Psoas muscle (tissue), 8 donors: ENCODE data around the gene SLC39A11. TPM values are rescaled to one million over a fixed set of nuclear protein-coding genes. Genes with fewer than 3 reads are reported as not detected.

Experiments used
- ATAC-seq, 4 donors: fragments of 200-7000 bp; cut with Tn5 transposase; one replicate each; pipeline ENCODE4 v1.9.1; 2020; ENCODE audit warnings: moderate library complexity in 3 of 4, mild to moderate bottlenecking in 2 of 4
- DNase-seq, 2 donors: peaks; one replicate each; pipeline ENCODE4 v3.0.0-alpha.2; 2020
- H3K27ac ChIP-seq: fragments of 200-600 bp; one replicate; pipeline ENCODE4 v1.8.0; 2022
- H3K27me3 ChIP-seq, 3 donors: fragments of 200-600 bp in 1 of 3; one replicate each; pipeline versions ENCODE4 v1.6.1 to v1.8.0; 2013 to 2022; ENCODE audit warnings: low read length in 2 of 3, mild to moderate bottlenecking in 2 of 3, moderate library complexity in 1 of 3; ENCODE audit not compliant: insufficient read depth in 3 of 3
- H3K36me3 ChIP-seq, 2 donors: fragments of 200-600 bp in 1 of 2; one replicate each; pipeline versions ENCODE4 v1.6.1 to v1.8.0; 2013 to 2022; ENCODE audit warnings: low read depth in 1 of 2, mild to moderate bottlenecking in 1 of 2, moderate library complexity in 1 of 2; ENCODE audit not compliant: insufficient read depth in 1 of 2
- H3K4me1 ChIP-seq: fragments of 200-600 bp; one replicate; pipeline ENCODE4 v1.8.0; 2022
- H3K4me3 ChIP-seq: fragments of 200-600 bp; one replicate; pipeline ENCODE4 v1.8.0; 2022; ENCODE audit warnings: mild to moderate bottlenecking
- H3K9me3 ChIP-seq: fragments of 200-600 bp; one replicate; pipeline ENCODE4 v1.8.0; 2022
- WGBS, 3 donors: extraction: QIAGEN DNeasy Blood & Tissue Kit; methylation state at CpG; one replicate each; pipeline versions ENCODE4 v1.1.6 to v1.1.7; 2013; 5-methylcytosine and 5-hydroxymethylcytosine counted together
- intact Hi-C, 2 donors: fragments of 100-400 bp; cut with DNase I; formaldehyde crosslinking; loops; one replicate each; pipeline versions ENCODE4 v1.11.0 to v1.14.2; 2022
- polyA plus RNA-seq, 3 donors: library from polyadenylated mRNA; stranded (reverse); fragments of 200-250 nt; gene quantifications; one replicate each; pipeline ENCODE4 v1.2.3, GENCODE V29; 2013
- total RNA-seq, 4 donors: library from RNA; stranded (reverse); fragmentation: NEBNext Ultra II Directional in 2 of 4; extraction: Animal tissue kit (Norgen Biotek cat#: 25700) in 2 of 4; gene quantifications; one replicate each; pipeline versions ENCODE4 v1.2.1 to v1.2.4, GENCODE V29; 2021 to 2023
- TF ChIP-seq, protein P1 (sequence below): fragments of 200-600 bp; IDR thresholded peaks from one replicate; pipeline ENCODE4 v1.8.0; 2022; ENCODE audit warnings: antibody characterized with exemption
- donor health status: healthy with polysubstance abuse.
- donor health status: DM: no; HTN: no; CAD: no; lungs with moderate emphysema.
- donor health status: Bipolar disorder and iron deficiency.
- donor health status: healthy.
- donor health status: DM: yes; HTN: yes; CAD: no.
- donor health status: DM: no; HTN: no; CAD: no.
- donor health status: DM: no; HTN: no; CAD: no.
- donor health status: DM: yes; HTN: yes; CAD: no.

The SLC39A11 gene
- total and polyA plus RNA-seq, 7 donors = 1.6 to 9.7 (median 7.9) TPM

DNA sequence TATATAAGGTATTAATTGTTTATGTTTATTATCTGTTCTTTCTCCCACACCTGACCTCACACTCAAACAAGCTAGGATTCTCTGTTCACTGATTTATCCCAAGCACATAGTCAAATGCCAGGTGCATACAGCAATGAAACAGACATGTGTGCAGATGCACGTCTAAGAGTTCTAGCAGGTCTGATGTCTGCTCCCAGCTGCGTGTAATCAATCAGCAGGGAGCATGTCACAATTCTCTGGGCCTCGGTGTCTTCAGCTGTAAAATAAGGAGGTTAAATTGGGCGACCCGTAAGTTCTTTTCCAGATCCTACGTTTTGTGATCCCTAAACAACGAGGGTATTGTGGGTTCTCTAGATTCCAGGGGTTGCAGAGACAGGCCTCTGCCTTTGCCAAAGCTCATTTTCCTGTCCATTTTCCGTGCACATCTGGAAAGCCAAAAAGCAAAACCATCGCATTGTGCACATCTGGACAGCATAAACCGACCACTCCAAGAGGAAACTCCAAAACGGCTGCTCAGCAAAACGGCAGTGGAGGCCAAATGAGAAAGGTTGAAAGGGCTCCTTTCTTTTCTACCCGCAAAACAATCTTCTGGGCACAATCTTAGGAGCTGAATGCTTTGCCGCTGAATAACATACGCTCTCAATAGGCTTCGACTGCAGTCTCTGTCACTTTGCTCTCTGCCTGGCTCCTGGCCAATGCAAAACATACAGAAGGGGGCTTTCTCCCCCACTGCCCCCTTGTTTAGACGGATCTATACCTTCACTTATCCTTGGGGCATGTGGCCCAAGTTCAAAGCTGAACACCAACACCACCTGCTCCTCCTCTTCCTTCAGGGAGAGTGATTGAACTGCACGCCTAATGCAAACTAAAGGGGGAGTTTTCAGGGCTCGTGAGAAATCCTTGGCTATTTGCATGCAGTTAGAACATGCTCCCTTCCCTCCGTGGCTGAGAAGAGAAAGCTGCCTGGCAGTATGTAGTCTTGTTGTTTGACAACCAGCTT, 426.3 kb downstream of the SLC39A11 start:
- WGBS, 3 donors = 30 to 39% (median 31%) methylated on average over 20 of the region's 20 CpGs
- no peak for ATAC-seq

DNA sequence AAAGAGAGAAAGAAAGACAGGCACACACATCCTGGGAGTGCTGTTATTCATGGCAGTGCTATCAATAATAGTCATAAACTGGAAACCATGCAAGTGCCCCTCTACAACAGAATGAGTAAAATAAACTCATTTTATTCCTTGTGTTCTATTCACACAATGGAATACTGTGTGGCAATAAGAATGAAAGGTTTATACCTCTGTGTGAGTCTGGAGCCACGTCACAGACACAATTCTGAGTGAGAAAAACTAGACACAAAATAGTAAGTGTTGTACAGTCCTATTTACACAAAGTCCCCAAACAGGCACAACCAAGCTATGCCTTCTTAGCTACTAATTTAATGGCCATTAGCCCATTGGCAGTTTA, 429.7 kb downstream of the SLC39A11 start:
- Histone ChIP-seq H3K4me1 (no peaks in the 10 kb centered on the region), H3K4me3 (no peak overlapping the region), H3K9me3 (no peaks in the 10 kb centered on the region), H3K27me3 (no peaks in the 10 kb centered on the region), H3K27ac (no peak overlapping the region), H3K36me3 (no peaks in the 10 kb centered on the region)
- TF ChIP-seq, protein P1, sequence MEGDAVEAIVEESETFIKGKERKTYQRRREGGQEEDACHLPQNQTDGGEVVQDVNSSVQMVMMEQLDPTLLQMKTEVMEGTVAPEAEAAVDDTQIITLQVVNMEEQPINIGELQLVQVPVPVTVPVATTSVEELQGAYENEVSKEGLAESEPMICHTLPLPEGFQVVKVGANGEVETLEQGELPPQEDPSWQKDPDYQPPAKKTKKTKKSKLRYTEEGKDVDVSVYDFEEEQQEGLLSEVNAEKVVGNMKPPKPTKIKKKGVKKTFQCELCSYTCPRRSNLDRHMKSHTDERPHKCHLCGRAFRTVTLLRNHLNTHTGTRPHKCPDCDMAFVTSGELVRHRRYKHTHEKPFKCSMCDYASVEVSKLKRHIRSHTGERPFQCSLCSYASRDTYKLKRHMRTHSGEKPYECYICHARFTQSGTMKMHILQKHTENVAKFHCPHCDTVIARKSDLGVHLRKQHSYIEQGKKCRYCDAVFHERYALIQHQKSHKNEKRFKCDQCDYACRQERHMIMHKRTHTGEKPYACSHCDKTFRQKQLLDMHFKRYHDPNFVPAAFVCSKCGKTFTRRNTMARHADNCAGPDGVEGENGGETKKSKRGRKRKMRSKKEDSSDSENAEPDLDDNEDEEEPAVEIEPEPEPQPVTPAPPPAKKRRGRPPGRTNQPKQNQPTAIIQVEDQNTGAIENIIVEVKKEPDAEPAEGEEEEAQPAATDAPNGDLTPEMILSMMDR = no peak
- no peak for DNase-seq
- no peak for ATAC-seq
- intact Hi-C loops = no loop called here
- 79 to 87% (median 85%) methylated on average over 1 of the region's 1 CpG for WGBS, 3 donors

More for the DNA sequence above, 426.3 kb downstream of the SLC39A11 start:
- H3K36me3 ChIP-seq = no peaks in the 10 kb centered on the region
- DNase-seq = no peak
- H3K27me3 ChIP-seq = no peaks in the 10 kb centered on the region
- no peak overlapping the region for H3K27ac ChIP-seq
- no peaks in the 10 kb centered on the region for H3K4me1 ChIP-seq
- H3K9me3 ChIP-seq = no peaks in the 10 kb centered on the region
- TF ChIP-seq, protein P1 = no peak
- intact Hi-C loops = no loop called here
- H3K4me3 ChIP-seq = no peak overlapping the region

DNA sequence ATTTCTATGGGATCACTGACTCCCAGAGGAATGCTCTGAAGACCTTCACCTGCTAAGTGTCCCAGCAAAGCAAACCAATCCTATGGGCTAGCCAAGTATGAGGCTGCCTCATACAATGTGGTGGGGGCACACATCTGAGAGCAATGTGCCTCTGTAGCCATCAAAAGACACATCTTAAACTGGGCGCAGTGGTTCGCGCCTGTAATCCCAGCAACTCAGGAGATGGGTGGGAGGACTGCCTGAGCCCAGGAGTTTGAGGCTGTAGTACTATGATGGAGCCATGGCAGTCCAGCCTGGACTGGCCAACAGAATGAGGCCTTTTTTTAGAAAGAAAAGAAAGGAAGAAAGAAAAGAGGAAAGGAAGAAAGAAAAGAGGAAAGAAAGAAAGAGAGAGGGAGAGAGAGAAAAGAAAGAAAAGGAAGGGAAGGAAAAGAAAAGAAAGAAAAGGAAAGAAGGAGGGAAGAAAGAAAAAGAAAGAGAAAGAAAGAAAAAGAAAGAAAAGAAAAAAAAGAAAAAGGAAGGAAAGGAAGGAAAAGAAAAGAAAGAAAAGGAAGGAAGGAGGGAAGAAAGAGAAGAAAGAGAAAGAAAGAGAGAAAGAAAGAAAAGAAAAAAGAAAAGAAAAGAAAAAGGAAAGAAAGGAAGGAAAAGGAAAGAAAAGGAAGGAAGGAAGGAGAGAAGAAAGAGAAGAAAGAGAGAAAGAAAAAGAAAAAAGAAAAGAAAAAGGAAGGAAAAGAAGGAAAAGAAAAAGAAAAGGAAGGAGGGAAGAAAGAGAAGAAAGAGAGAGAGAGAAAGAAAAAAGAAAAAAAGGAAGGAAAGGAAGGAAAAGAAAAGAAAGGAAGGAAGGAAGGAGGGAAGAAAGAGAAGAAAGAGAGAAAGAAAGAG, 430.3 kb downstream of the SLC39A11 start:
- no peak for DNase-seq
- no peak for ATAC-seq
- TF ChIP-seq, protein P1 = no peak
- Histone ChIP-seq H3K4me3 (no peak overlapping the region), H3K27ac (no peak overlapping the region), H3K9me3 (no peaks in the 10 kb centered on the region), H3K27me3 (no peaks in the 10 kb centered on the region), H3K4me1 (no peaks in the 10 kb centered on the region), H3K36me3 (no peaks in the 10 kb centered on the region)
- intact Hi-C loops = no loop called here
- WGBS, 3 donors = 80 to 97% (median 94%) methylated on average over 3 of the region's 3 CpGs

DNA sequence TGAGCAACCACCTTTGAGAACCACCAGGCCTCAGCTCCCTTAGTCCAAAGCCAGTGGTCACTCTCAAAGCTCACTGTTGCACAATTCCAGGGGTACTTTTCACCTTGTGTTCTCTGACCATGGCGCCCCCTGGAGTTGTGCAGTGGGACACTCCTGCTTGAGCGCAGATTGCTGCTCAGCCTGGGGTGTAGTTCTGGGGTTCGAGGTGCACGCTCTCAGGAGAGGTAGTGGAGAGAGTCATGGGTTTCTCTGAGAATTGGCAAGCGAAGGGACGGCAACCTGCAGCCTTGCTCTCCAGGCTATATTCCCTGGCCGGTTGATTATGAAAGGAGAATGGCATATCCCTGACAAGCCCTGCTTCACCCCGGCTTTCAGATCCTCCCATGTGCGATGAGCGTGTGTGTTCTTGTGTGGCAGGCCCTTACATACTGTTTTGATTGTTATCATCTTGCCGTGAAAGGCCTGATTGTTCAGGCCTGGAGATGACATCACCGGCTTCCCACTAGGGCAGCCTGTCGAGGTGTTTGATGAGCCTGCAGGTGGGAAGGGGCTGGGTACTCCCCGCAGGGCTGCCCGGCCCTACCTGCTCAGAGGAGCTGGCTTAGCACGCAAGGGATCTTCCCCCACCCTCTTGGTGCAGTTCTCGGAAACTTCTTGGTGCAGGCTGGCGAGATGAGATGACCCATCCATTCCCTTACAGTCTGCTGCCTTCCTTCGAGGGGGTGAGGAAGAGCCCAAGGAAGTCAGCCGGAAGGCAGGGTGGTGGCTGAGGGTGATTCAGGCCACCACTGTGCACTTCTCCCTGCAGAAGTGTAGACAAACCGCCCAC, 431.2 kb downstream of the SLC39A11 start:
- ATAC-seq = no peak
- no peaks in the 10 kb centered on the region for H3K27me3 ChIP-seq
- no peaks in the 10 kb centered on the region for H3K4me1 ChIP-seq
- no peaks in the 10 kb centered on the region for H3K9me3 ChIP-seq
- no peaks in the 10 kb centered on the region for H3K36me3 ChIP-seq
- no peak overlapping the region for H3K4me3 ChIP-seq
- TF ChIP-seq, protein P1 = no peak
- no peak overlapping the region for H3K27ac ChIP-seq
- DNase-seq = no peak
- 88 to 90% (median 89%) methylated on average over 21 of the region's 21 CpGs for WGBS, 3 donors
- intact Hi-C loops = no loop called here
